HG03354 (cell line): ENCODE results near the gene BCO1.

Experiments
- ATAC-seq: cut with Tn5 transposase; IDR thresholded peaks from one replicate; pipeline ENCODE4 v1.9.1; 2021; ENCODE audit warnings: mild to moderate bottlenecking; ENCODE audit not compliant: unreplicated experiment, poor library complexity, severe bottlenecking

BCO1 gene

GRCh38 chr16:81273223-81273950, 34.9 kb downstream of the BCO1 start:
- no peak for ATAC-seq

DNA sequence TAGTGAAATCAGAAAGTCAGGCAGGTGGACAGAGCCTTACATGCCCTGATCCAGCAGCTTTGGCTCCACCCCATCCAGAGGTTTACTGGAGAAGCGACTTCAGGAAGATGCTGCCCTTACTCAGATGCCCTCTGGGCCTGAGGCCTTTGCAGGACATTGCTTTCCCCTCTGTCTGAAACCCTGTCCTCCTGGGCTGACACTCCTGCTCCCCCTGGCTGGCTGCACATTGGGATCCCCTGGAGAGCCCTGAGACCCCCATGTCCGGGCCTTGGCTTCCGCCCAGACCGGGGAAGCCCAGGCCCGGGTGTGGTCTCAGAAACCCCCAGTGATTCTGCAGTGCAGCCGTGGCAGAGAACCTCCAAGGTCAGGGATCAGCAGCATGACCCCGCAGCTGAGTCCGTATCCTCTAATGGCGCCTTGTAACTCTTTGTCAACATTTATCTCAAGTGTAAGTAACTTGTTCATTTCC, 36.6 kb downstream of the BCO1 start:
- ATAC-seq = no peak

DNA sequence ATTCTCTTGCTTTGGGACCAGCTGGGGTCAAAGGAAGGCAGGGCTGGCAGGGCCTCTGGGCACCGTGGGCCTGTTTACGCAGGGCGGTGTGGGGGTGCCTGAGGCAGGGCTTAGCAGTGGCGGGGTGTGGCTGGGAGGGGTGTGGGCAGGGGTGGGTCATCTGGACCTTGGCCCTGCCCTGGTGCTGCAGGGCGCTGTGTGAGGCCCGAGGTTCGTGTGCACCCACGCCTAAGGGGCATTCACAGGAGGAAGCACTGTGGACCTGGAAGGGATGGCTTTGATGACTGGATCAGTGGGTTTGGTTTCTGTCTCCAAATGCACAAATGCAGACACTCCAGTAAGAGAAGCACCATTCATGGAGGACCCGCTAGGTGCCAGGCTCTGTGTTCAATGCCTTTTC, 37.3 kb downstream of the BCO1 start:
- ATAC-seq = no peak

- no peak for ATAC-seq
These were observed 37.8 kb downstream of the BCO1 start for GRCh38 chr16:81276323-81276722.

DNA sequence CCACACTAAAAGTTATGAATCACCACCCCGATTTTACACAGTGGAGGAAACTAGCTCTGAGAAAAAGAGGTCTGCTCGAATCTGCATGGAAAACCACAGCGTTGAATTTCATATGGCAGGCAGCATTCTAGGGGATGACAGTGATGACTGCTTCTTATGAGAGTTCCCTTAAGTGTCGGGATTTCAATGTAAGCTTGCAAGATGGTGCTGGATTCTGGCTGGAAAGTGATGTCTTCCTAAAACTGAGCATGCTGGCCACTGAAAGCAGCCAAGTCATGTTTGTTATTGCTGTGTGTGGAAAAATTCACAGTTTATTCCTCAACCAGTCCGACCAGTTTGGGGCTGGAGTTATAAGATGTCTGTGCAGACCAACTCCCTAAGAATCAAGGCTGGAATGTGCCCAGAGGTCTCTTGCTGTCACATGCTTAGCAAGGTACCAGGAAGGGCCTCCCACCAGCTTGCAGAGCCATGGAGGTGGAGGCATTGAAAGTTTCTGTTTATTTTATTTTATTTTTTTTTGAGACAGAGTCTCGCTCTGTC, 39.1 kb downstream of the BCO1 start:
- no peak for ATAC-seq

DNA sequence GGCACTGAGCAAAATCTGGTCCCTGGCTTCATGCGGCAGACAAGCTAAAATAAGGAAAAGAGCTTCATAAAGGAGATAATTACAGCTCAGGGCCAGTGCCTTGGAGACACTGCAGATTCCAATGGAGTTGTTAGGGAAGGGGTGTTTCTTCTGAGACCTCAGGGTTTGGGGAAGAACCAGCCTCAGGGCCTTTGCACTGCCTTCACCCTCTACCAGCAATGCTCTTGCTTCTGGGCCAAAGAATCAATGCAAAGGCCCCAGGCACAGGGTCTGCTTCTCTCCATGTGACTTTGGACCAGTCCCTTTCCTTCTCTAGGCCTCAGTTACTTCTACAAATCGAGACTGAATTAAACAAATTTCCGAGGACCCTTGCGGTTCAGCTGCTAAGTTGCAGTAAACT, 40.0 kb downstream of the BCO1 start:
- no peak for ATAC-seq

DNA sequence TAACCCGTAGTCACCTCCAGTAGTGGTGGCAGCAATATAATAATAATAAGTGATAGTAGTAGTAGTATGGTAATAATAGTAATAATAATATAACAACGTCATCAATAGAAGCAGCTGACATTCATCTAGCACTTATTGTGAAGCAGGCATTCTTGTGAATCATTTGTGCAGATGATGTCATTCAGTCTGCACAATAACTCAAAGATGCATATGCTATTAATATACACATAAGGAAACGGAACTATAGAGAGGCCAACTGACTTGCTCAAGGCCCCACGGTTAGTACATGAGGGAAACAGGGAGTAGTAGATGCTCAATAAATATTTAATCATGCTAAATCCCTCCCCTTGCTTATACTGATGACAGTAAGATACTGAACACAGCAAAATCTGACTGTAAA, 40.9 kb downstream of the BCO1 start:
- ATAC-seq = no peak

GRCh38 chr16:81280393-81280792, 41.9 kb downstream of the BCO1 start:
- ATAC-seq = no peak

DNA sequence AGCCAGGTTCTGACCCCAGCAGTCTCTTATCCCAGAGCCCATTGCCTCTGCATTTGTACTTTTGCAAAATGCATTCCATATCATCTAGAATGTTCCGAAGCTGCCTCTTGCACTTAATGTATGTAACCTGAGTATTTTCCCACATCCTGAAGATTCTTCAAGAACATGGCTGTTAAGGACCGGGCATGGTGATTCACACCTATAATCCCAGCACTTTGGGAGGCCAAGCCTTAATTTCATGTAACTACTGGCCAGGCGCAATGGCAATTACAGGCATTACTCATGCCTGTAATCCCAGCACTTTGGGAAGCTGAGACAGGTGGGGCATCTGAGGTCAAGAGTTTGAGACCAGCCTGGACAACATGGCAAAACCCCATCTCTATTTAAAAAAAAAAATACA, 44.6 kb downstream of the BCO1 start:
- no peak for ATAC-seq

DNA sequence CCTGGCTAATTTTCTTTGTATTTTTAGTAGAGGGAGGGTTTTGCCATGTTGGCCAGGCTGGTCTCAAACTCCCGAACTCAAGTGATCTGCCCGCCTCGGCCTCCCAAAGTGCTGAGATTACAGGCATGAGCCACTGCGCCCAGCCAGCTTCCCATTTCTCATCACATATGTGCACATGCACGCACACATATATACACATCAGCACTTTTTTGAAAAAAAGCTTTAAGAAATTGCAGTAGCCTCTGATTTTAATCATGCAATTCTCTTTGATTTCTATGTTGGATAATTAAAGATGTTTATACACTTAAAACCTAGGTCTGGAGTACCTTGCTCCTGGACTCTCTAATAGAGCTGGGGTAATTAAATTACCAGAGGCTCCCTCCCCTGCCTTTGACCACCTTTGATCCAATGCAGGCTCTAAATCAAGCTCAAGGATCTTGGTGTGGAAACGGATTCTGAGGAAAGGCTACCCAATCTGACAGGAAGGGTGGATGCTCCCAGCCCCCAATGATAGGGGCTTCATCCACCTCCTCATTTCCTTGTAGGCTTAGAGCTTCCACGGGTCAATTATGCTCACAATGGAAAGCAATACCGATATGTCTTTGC, 46.6 kb downstream of the BCO1 start:
- ATAC-seq = no peak

- ATAC-seq = no peak
These were observed 47.7 kb downstream of the BCO1 start for GRCh38 chr16:81286190-81286589.

DNA sequence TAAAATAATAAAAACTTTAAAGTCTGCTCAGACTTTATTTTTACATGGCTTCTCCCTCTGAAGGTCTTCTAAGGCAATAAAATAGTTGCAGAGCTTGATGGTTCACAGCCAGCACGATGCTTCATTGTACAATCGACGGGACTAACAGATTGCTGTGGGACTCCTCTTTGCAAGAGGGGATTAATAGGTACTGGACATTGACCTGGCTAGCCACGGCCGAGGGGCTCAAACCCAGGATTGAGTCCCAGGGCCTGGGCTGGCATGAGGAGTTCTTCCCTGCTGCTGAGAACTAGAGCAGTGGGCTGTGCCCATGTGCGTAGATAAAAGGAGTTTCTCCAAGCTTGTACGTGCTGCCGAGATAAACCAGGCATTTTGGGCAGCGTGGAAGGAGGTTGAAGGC, 52.6 kb downstream of the BCO1 start:
- no peak for ATAC-seq

DNA sequence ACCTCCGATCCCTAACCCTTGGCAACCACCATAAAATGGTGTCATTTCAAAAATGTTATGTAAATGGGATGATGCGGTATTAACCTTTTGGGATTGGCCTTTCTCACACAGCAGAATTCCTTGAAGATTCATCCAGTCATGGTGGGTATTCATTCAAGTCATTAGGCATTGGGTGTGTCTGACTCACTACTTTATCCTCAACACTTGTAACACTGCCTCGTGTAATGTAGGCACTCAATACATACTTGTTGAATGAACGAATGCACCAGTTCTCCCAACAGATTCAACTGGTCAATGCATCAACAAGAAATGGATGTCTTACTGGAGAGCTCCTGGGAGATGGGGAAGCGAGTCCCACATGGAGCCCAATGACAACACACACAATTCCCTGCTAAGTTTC, 54.4 kb downstream of the BCO1 start:
- no peak for ATAC-seq

GRCh38 chr16:81293909-81294802, 55.7 kb downstream of the BCO1 start:
- ATAC-seq = no peak

- ATAC-seq = no peak
These were observed 58.1 kb downstream of the BCO1 start for GRCh38 chr16:81296631-81297030.

DNA sequence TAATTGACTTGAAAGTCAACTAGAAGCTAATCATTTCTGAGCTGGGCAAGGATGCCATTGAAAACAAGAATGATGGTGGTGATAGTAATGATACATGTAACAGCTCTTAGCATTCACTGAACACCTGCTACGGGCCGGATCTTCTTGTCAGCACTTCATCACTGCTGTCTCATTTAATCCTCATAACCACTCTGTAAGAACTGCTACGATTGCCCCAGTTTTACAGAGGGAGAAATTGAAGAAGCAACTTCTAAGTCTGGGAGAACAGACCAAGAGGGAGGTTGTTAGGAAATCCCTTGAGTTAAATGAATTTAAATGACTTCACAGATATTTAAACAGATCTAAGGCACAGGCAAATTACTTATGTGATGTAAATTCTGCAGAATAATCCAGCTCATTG, 69.3 kb downstream of the BCO1 start:
- ATAC-seq = no peak

DNA sequence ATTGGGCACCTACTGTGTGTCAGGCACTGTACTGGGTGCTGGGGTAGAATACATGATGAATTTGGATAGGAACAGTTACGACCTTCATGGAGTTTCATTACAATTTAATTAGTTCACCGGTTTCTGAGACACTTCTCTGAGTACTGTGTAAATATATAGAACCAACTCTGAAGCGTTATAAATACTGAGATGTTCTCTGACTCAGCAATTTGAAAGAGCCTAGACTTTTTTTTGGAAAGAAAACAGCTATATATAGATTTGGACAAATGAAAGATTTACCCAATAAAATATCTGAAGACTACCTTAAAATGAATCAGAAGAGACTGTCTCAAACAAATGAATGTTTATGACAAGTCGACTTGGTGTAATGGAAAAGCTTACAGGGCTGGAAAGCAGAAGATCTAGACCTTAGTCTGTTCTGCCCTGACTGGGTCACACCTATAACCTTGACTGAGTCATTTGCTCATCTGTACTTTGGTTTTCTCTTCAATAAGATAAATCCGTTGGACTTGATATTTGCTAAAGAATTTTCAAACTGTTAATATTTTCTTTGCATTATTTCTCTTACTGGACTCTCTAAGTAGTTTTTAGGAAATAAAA, 71.7 kb downstream of the BCO1 start:
- no peak for ATAC-seq

- no peak for ATAC-seq
These were observed 73.3 kb downstream of the BCO1 start for GRCh38 chr16:81311762-81312161.

DNA sequence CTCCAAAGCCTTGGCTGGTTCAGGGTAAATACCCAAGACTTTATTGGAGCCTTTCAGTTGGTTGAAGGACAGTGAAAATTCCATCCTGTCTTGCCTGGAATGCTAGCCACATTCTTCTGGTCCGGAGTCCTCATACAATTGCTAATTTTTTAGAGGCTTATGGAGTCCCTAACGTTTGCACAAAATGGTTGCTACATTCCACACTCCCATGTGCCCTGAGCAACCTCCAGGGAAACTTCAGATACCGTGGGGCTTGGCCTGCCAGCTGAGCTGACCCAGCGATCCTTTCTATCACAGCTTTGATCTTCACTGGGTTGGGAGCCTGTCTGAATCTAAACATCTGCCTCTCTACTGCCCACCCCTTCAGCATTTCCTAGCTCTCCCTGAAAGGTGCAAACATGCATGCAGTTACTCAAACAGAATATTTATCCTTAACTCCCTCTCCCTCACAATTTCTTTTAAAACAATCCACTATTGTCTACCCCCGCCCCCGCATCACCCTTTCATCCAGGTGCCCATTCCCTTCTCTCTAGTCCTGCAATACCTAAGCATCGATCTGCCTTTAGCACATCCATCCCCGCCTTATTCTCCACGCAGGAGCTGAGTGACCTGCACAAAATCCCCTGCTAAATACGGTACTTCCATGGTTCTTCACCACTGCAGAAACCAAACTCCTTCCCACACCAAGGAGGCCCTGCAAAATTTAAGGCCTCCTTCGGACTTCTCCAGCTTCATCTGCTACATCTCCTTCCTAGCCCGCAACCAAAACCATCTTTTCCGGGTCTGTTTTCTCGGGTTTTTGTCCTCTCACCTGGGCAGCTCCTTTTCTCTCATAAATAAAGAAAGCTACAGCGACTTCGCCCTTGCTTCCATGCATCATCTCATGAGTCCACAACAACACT, 75.5 kb downstream of the BCO1 start:
- no peak for ATAC-seq
